GOT3 (cell line): ENCODE data around the gene RSPRY1.

Source experiments
- DNase-seq: peaks from one replicate; lab custom pipeline; 2025; ENCODE audit warnings: mixed read lengths; lab: John Stamatoyannopoulos, UW

The RSPRY1 gene

DNA sequence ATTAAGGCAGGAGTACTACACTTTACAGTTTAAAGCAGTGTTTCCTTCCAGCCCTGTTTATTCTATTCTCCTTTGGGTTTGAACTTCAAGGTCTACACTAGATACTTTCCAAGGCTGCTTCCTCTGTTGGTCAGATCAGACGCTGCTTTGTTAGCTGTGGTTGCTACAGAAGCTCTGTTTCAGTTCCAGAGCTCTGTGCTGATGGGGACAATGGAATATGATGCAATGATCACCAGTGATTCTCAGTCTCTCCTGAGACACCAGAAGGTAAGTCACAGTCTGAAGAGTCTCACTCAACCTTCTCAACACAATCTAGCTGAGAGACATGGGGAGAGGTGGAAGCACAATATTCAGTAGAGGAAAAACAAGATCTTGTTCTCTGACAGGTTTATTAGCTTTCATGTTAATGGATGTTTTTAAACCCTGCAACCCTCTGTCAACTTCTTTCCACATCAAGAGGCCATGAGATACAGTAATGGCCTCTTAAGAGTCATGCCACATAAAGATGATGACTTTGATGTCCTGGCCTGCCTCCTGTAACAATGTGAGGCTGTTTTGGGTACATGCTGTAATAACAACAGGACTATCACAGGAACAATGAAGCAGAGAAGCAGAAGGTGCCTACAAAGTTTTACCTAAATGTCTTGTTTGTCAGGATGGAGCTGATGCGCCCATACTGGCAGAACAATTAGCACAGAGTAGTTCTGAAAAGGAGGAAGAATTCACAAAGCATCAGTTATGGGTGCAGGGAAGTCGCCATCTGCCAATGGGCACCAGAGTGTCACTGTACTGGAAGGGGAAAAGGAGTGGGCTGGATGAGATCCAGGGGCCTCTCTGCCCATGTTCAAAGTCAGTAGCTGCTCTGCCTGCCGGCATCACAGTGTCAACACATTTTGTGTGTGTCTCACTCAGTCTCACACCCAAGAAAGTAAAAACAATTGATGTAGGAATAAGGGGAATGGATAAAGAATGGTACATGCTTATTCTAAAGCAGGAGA lies 33.7 kb upstream of the RSPRY1 start:
- no peak for DNase-seq

DNA sequence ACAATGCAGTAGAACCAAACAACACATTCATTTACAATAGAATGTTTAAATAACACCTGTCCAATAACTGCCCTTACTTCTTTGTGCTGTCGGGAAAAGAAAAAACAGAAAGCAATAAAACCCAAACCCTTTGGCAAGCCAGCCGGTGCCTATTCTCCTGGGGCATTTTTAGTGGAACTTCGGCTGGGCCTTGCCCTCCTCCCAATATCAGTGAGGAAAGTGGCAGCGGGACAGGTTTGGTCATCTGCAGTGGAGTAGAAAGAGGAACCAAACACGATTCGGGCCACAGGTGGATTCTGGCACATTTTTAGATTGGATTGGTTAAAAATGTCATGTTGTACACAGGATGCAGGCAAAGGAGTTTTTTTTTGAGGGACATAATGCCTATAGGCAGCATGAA lies 32.3 kb upstream of the RSPRY1 start:
- no peak for DNase-seq

DNA sequence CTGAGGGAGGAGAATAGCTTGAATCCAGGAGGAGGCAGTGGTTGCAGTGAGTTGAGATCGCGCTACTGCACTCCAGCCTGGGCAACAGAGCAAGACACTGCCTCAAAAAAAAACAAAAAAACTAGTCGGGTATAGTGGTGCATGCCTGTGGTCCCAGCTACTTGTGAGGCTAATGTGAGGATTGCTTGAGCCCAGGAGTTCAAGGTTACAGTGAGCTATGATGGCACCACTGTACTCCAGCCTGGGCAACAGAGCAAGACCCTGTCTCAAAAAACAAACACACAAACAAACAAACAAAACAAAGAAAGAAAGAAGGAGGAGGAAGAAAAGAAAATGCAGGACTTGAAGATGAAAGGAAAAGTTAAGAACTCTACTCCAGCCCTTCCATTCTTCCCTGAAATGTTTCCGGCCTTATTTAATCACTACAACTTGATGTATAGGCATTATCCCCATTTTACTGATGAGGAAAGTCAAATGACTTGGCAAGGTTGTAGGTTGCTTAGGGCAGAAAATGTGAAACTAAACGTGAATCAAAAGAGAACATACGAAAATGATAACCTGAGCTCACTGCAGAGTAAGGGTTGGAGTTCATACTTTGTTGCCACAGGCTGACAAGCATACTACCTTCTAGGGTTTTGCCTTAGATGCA lies 30.3 kb upstream of the RSPRY1 start:
- no peak for DNase-seq

DNA sequence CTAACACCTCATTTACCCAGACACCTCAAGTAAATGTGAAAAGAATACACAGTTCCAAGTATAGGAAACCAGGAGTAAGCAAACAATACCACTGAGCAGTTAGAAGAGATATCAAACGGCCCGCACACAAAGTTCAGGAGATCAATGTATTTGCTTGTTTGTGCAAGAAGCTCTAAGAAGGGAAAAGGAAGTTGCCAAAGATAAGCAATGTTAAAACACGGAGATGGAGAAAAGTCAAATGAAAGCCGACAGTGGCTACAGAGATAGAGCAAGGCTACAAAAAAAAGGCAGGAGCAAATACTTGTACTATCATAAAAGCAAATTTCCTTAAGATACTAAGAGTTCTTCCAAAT lies 29.8 kb upstream of the RSPRY1 start:
- DNase-seq: no peak

DNA sequence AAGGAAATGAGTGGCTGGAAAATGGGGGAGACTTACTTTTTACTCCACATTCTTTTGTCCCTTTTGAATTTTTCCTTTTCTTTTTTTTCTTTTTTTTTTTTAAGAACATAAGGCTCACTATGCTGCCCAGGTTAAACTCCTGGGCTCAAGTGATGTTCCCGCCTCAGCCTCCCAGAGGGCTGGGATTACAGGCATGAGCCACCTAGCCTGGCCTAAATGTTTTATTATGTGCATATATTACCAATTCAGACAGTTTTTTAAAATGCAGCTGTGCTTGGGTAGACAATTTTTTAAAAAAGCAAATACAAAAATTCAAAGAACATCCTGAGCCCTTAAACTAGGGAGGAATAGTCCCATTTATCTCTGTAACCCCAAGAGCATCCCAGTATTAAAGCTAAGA lies 28.6 kb upstream of the RSPRY1 start:
- no peak for DNase-seq

DNA sequence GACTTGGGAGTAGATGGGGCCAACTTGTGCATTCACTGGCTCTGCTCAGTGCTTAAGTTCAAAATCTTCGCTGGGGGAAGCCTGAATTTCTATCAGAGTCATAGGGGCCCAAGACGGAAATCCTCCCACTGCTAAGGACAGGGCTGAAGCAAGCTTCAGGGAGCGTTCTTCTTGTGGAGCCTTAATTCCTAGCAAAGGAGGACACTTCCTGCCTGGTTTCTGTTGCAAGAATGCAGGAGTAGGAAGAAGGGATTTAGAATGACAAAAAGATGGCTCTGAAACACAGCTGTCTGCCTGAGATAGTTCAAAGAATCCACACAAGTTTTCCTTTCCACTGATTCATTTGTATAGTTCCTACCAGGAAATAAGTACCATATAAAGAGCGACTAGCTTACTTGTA lies 26.7 kb upstream of the RSPRY1 start:
- DNase-seq: no peak

DNA sequence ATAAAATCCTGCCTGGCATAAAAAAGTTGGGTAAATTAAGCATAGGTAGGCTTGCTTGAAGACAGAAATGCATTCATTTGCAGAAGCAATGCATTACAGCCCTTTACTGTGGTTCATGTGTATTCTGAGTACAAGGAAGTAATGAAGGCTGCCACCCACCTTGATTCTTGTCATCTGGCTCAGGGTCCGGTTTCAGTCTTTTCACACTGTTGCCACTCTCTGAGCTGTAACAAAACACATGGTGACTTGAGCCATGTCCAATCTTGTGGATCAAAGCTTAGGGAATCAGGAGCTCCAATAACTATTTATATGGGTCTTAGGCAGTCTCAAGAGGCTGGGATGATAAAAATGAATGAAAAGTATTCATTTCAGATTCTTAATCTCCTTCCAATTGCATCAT lies 22.3 kb upstream of the RSPRY1 start:
- DNase-seq: no peak

DNA sequence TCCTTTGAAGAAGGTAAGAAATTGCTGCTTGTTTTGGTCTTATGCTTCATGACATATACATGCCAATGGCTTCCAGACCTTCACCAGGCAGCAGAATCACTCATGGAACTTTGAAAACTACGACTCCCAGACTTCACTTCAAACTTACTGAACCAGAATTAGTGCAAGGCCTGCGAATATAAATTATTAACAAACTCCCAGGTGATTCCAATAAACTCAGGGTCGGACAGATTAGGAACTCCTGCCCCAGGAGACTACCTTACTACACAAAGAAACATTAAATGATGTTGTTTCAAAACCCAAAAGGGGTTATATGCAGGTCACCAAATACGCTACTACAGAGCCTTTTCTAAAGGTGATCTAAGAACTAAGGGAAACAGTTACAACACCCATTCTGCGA lies 20.6 kb upstream of the RSPRY1 start:
- DNase-seq: no peak

DNA sequence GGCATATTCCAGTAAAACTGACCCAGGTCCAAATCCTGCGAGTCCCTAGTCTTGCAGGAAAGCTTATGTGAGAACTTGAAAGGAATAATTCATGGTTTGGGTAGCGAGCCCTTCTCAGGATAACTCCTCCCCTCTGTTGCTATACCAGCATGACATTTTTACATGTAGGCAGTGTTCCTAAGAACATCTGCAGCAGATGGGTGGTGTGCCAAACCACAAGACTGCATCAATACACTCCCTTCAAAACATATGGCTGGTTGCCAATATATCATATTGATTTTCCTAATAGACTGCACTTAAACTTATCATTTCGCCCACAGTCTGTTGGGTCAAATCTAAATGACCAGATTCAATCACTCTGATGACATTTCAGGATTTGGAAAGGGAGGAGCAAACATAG lies 20.2 kb upstream of the RSPRY1 start:
- DNase-seq: no peak

DNA sequence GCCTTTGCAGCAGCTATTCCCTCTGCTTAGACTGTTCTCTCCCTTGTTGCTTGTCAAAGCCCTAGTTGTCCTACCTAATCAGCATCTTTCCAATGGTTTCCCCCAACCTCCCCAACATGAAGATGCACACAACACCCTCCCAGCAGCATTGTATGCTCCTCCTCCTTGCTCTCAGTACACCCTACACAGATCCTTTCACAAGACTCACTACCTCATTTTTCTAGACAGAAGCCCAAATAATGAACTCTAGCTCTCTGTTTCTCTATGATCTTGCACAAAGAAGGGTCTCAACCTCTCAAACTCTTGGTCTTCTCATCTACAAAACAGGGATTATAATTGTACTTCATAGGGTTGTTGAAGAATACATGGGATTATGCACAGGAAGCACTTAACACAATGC lies 19.7 kb upstream of the RSPRY1 start:
- DNase-seq: no peak

DNA sequence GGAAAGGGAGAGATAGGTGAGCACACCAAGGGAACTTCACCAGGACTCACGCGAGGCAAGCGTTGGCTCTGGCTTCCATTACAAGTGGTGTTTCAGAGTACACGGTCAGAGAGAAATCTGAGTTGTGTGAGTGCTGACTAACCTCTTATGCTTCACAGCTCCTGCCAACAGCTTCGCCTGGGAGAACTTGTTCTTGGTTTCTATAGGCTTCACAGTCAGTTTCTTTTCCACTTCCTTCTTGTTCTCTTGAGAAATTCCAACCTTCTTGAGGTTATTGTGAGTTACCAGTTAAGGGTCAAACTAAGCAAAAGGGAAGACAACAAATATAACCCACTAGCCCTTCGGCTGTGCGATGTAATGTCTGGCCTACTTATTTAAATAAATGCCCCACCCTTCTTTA lies 19.2 kb upstream of the RSPRY1 start:
- DNase-seq: no peak

DNA sequence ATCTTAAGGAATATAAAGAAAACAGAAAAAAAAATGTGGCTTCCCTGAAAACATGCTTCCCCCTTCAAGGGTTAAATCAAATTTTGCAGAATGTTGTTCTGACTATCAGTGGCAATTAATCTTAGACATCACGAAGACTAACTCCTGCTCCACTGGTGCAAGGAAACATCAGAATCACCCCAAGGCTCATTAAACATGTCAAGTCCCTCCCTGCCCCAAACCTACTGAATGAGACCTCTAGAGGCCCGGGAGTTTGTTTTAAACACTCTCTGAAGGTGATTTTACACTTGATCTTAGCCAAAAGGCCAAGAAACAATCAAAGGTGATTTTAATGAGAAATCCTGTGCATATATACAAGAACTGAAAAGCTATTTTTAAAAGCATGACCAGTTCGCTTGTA lies 18.6 kb upstream of the RSPRY1 start:
- DNase-seq: no peak

DNA sequence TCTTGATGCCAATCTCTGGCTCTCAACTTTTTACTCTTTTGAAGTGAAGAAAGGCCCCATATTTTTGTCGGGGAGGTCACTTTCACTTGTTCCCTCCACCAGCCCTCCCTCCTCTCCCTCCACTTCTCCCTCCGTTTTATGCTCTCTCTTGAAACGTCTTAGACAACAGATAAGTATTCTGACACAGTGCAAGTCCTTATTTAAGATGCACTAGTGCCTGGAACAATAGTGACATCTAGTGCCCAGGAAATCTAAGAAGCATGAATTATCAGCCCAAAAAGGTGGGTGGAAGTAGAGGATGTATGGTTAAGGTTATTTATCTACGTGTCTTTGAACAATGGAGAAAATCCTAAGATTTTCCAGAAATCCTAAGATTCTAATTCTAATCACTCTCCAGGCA lies 18.2 kb upstream of the RSPRY1 start:
- DNase-seq: no peak

DNA sequence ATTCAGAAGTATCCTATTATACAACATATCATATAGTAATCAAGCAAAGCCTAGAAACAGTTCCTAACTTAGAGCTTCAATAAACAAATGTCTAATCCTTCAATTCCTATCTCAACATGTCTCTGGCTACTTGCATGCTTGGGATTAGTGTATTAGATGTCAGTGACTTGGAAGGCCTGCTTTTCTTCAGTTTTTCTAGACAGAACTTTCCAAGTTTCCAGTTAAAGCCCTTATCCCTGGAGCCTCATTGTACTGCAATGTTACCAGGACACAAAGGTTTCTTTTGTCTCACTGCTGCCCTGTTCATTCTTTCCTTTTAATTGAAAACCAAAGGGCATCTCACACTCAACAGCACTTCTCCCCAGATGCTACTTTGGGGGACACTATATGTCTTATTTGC lies 16.8 kb upstream of the RSPRY1 start:
- DNase-seq: no peak

DNA sequence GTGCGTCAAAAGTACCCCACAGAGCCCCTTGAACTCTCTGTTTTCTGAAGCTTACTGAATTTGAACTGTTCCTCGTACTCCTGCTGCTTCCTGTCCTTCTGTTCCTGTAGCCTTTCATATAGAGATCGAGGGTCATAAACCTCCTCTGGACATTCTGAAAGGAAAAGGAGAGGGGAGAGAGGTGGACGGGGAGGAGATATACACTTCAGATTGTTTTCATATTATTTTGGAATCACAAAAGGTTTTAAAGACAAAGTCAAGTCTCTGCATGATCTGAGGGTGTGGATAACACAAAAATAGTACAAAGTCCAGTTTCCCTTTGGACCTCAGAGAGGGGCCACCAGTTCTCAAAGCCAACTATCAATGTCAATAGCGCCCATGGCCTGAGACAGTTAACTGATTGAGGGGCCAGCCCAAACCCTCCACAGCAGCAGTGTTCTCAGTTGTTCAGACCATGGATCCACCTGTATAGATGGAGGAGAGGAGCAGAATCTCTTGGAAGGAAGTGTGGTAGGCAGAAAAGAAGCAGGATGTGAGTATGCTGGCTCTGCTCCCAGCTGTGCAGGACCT lies 13.3 kb upstream of the RSPRY1 start:
- no peak for DNase-seq

DNA sequence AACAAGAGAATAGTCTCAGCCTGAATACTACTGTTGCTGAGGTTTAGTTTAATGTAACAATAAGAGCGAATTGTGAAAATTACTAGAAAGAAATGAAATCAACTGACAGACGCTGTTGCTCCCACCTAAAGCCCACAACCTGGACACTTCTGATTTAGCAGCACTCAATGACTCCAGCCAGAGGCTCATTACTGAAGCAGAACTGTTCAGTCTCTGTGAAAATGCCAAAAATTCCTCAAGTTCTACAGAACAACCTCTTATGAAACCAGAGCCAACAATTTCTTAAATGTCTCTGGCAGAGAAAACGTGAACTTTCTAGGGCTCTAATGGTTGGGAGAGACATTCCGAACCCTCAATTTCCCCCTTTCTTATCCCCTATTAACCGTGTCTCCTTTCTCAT lies 10.2 kb upstream of the RSPRY1 start:
- no peak for DNase-seq

DNA sequence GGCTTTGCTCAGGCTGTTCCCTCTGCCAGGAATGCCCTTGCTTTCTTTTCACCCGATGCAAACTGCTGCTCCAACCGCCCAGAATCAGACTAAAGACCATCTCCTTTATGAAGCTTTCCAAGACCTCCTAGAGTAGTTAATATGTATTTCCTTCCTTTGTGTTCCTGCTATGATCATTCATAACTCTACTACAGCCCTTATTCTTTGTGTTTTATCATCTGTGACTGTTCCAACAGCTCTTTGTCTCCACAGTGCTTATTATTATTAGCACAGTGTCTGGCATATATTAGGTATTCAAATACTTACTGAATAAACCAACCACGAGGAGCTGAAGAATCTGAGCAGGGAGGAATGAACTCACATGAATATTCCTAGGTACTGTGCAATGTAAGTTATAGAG lies 7.9 kb upstream of the RSPRY1 start:
- no peak for DNase-seq

DNA sequence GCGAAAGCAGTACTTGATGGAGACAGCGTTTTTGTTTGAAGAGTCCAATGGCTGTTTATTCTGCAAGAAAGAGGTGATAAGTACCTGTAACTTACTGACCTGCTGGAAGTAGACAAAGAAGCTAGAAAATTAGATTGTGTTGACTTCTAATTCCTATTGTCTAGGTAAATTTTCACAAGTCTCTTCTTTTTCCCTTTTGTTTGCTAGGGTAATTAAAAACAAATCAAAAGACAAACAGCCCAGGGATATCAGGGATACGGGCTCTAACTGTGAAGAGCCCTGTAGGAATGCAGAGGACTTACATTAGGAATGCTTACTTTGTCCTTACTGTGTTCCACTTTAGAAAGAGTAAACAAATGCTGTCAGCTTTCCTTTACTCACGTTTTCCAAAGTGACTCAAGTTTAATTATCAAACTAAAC lies 7.3 kb upstream of the RSPRY1 start:
- no peak for DNase-seq

DNA sequence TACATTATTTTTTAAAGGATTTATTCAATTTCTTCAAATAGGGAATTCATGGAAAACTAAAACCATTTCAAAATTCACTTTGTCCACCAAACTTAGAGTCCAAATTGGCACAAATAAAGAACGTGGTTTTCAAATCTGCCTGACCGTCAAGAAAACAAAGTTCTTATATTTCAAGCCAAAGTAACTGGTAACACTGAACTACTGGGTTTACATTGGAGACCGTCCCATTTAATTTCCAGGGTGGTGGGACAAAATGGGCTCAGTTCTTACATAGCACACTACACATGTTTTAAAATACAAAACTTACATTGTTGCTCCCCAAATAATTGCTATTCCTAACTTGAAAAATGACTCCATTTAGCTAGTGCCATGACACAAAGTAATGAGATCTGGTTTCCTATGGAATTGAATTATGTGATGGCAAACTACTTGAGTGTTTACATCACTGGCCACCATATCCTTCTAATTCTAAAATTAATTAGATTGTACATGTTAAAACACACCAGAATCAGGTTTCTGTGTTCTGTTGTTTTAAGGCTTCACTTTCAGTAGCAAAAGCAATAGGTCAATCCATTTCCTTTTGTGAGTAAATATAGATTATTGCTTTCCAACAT lies 6.8 kb upstream of the RSPRY1 start:
- no peak for DNase-seq

DNA sequence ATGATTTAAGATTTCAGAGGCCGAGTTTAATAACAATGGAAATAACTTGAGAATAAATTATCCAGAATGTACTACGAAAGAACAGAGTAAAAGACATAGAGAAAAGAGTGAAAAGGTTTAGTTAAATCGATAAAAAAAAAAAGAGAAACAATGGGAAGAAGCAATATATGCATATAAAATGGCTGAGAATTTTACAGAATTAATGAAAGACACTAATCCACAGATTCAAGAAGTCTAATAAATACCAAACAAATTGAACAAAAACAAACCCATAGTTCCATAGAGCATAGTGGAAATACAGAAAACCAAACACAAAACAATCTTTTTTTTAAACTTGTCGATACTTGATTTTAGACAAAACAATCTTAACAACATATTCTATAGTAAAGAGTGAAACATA lies 2.0 kb upstream of the RSPRY1 start:
- no peak for DNase-seq

DNA sequence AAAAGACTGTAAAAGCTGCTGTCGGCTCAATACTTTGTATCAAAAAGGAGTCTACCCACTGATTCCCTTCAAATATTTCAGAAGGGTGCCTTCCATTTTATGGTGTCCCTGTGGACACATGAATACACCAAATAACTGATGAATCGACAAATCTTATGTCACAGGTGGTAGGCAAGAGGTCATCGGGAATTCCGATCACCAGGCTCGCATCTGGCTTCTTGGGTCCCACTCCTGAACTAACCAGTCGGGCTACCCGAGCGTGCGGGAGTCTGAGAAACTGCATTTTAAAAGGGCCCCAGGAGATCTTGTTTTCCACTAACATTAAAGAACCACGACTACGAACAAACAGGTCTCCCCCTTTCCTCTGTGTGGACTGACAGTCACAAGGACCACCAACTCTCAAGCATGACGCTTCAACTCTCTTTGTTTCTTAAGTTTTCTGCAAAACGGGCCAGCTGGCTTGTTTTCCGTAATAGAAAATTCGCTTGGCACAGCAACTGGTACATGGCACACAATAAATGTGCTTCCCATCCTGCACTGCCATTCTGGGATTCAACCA lies 1.2 kb upstream of the RSPRY1 start:
- no peak for DNase-seq

DNA sequence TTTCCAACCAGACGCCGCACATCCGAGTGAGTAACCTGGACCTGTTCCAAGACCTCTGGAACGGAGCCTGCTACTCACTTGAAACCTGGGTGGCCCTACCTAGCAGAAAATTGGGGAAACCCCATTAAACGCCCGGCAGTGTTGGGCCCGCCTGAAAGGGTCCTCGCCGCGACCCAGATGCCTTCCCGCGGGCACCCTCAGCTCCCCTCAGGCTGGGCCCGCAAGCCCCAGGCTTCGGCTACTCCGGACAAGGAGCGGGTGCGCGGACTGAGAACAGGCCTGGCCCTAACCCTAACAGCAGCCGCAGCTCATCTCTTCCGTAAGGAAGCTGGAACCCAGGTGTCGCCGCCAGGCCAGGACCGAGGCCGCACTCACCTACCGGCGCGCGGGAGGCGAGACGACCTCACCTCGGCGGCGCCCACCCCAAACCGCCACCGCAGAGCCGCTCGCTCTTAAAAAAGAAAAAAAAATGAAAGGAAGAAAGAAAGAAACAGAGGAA lies 634 bp upstream of the RSPRY1 start:
- DNase-seq: no peak
